Neural crest cell (in vitro differentiated cells): ENCODE results near the gene LBX2. TPM values are rescaled to one million over a fixed set of nuclear protein-coding genes. Genes with fewer than 3 reads are reported as not detected.

Experiments used
- DNase-seq: peaks from one replicate; pipeline ENCODE4 v3.0.0; 2021; ENCODE audit warnings: low read depth, mixed read lengths, low spot score
- H3K27ac Mint-ChIP-seq: one replicate; pipeline ENCODE4 v1.8.0; 2021; ENCODE audit warnings: mild to moderate bottlenecking, mixed read lengths; ENCODE audit not compliant: unreplicated experiment
- H3K27me3 Mint-ChIP-seq: 2 replicates; pipeline ENCODE4 v1.8.0; 2021; ENCODE audit warnings: low read depth, mild to moderate bottlenecking, mixed read lengths
- H3K36me3 Mint-ChIP-seq: 2 replicates; pipeline ENCODE4 v1.8.0; 2021; ENCODE audit warnings: low read depth, mild to moderate bottlenecking, mixed read lengths
- H3K4me1 Mint-ChIP-seq: 2 replicates; pipeline ENCODE4 v1.8.0; 2021; ENCODE audit warnings: mixed read lengths
- H3K4me3 Mint-ChIP-seq: one replicate; pipeline ENCODE4 v1.8.0; 2021; ENCODE audit warnings: mild to moderate bottlenecking, mixed read lengths
- H3K9me3 Mint-ChIP-seq: 2 replicates; pipeline ENCODE4 v1.8.0; 2021; ENCODE audit warnings: mixed read lengths
- total RNA-seq: library from RNA; stranded (reverse); gene quantifications from 2 replicates; pipeline ENCODE4 v1.2.1, GENCODE V29; 2021
- TF ChIP-seq, protein P1 (sequence below): fragments of 200-600 bp; sonication (generic); conservative IDR thresholded peaks from 2 replicates; pipeline ENCODE4 v1.5.0; 2021; ENCODE audit warnings: antibody characterized with exemption, mild to moderate bottlenecking

LBX2 gene
- total RNA-seq, 1 donor from 2014 or later = 0.28 TPM

DNA sequence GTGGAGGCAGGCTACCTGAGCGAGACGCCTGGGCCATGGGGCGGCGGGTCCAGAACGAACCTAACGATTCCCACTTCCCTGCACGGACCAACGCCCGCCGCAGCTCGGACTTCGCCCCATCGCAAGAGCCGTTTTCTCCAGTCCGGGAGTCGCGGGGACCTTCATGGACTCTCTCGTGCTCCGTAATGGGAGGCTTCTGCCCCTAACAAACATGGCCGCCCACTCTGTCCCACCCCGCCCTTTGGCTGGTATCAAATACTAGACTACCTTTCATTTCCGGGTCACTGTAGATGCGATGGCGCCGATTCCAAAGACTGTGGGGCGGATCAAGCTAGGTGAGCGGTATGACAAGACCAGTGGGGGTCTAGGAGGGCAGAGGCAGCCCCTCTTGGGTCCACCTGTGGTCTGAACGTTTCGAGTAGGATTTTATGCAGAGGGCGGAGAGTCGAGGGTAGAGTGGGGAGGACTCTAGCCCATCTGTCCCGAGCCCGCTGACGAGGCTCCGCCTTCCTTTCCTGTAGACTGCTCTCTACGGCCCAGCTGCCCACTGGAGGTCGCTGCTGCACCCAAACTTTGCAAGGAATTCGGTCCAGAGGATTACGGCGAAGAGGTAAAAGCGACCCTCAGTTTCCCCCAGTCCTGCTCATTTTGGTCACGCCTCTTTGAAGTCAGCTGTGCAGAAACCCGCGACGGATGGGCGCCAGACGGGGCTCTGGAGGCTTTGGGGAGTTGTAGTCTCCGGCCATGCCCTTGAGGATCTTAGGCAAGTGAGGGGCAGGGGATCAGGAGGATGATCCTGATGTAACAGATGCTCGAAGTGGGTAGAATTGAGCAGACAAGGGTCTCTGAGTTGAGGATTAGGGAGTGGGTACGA lies 16.4 kb downstream of the LBX2 start, which contains the start of the genes CCDC142 and TTC31:
CCDC142 (minus strand) TSS at position 198 of the 874 bp plus-strand sequence; CDS start at position 37, 161 bp downstream.
TTC31 (plus strand) TSS at position 281 of the 874 bp plus-strand sequence; CDS start at position 296, 15 bp downstream.
- Mint-ChIP-seq H3K9me3 (no peaks in the 10 kb centered on the region), H3K27me3 (no peaks in the 10 kb centered on the region), H3K4me1 (peaks cover 29% of the 10 kb centered on the region), H3K36me3 (no peaks in the 10 kb centered on the region), H3K27ac (peak within 1 kb of the TSS; percentile 99), H3K4me3 (peak within 1 kb of the TSS; percentile 100)
- TF ChIP-seq, protein P1, sequence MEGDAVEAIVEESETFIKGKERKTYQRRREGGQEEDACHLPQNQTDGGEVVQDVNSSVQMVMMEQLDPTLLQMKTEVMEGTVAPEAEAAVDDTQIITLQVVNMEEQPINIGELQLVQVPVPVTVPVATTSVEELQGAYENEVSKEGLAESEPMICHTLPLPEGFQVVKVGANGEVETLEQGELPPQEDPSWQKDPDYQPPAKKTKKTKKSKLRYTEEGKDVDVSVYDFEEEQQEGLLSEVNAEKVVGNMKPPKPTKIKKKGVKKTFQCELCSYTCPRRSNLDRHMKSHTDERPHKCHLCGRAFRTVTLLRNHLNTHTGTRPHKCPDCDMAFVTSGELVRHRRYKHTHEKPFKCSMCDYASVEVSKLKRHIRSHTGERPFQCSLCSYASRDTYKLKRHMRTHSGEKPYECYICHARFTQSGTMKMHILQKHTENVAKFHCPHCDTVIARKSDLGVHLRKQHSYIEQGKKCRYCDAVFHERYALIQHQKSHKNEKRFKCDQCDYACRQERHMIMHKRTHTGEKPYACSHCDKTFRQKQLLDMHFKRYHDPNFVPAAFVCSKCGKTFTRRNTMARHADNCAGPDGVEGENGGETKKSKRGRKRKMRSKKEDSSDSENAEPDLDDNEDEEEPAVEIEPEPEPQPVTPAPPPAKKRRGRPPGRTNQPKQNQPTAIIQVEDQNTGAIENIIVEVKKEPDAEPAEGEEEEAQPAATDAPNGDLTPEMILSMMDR = peak; percentile 95
- DNase-seq = peak; percentile 93

DNA sequence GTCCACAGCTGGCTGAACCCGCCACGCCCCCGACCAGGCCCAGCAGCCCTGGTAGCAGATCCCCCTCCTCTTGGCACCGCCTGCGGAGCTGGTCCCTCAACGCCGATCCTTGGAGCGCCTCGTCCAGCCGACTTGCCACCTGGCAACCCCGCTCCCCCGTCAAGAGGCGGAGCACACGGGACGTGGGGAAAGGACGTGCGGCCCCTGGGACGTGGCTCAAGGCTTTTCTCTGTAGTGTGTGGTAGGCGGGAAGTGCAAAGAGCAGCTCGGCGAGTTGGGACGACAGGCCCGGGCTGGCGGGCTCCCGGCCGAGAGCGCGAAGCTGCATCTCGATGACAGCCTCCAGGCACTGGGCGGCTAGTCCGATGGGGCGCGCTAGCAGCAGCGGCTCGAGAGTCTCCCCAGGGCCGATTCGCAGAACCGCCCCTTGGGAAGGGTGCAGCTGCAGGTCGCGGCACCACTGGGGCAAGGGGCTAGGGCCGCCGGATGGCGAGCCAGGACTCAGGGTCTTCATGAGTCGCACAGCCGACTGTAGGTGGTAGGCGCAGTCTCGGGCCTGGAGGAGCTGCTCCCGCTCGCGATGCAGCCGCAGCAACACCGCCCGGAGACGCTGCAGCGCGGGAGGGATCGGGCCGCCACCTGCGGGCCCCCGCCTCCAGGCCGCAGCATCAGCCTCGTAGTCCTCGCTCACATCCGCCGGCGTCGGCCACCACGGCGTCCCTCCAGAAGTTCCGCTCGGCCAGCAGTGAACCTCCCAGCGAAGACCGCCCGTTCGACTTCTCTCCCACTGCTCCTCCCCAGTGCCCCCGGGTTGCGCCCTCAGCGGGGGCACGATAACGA lies 17.2 kb downstream of the LBX2 start:
- H3K4me1 Mint-ChIP-seq = peaks cover 29% of the 10 kb centered on the region
- H3K36me3 Mint-ChIP-seq = peaks cover 4% of the 10 kb centered on the region
- TF ChIP-seq, protein P1 = no peak
- peak overlapping the region; percentile 99 for H3K27ac Mint-ChIP-seq
- H3K9me3 Mint-ChIP-seq = no peaks in the 10 kb centered on the region
- no peaks in the 10 kb centered on the region for H3K27me3 Mint-ChIP-seq
- DNase-seq = no peak
- H3K4me3 Mint-ChIP-seq = peak overlapping the region; percentile 100

GRCh38 chr2:74481431-74481830 lies 18.0 kb downstream of the LBX2 start:
- H3K4me1 Mint-ChIP-seq = peaks cover 29% of the 10 kb centered on the region
- no peak for DNase-seq

DNA sequence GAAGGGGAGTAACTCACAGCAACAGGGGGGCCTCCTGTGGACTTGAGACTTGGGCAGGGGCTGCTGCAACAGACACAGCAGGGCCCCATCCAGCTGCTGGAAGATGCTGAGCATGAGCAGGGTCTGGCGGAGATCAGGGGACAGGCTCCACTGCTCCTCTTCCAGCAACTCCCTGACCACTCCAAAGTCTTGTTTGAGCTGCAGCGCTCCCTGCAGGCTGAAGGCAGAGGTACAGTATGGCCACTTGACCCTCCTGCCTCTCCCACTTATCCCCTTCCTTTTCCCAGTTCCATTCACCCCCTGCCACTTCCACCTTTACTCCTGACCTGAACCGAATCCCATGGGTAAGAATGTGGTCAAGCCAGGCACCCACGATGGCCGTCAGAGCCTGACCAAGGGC lies 24.5 kb downstream of the LBX2 start:
- TF ChIP-seq, protein P1 = peak; percentile 35
- H3K27ac Mint-ChIP-seq = no peak overlapping the region

More at GRCh38 chr2:74481431-74481830, 18.0 kb downstream of the LBX2 start:
- H3K36me3 Mint-ChIP-seq = peaks cover 4% of the 10 kb centered on the region
- TF ChIP-seq, protein P1 = no peak
- H3K27ac Mint-ChIP-seq = no peak overlapping the region
- H3K27me3 Mint-ChIP-seq = no peaks in the 10 kb centered on the region
- H3K9me3 Mint-ChIP-seq = no peaks in the 10 kb centered on the region
- H3K4me3 Mint-ChIP-seq = peak overlapping the region; percentile 100

DNA sequence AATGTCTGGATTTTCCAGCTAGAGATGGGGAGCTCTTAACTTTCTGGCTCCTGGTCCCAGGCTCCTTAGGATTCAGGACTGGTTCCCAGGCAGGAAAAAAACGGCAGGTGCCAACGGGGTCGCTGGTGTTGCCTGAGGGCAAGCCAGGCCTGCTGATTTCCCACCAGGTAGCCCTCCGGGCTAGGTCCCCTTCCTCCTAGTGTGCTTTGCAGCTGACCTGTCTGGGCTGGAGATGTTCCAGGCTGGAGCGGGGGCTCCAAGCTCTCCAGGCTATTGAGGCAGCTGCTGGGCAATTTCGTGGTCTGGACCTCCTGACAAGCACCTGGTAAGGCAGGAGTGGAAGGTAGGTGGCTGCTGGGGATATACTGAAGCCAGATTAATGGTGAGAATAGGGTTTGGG lies 24.9 kb downstream of the LBX2 start:
- H3K4me3 Mint-ChIP-seq = peak overlapping the region; percentile 21
- no peak overlapping the region for H3K27ac Mint-ChIP-seq
- no peak for DNase-seq
- H3K36me3 Mint-ChIP-seq = peaks cover 14% of the 10 kb centered on the region
- TF ChIP-seq, protein P1 = no peak
- peaks cover 2% of the 10 kb centered on the region for H3K27me3 Mint-ChIP-seq
- H3K9me3 Mint-ChIP-seq = no peaks in the 10 kb centered on the region
- peaks cover 22% of the 10 kb centered on the region for H3K4me1 Mint-ChIP-seq

More for the DNA sequence above, 24.5 kb downstream of the LBX2 start:
- H3K4me3 Mint-ChIP-seq = peak overlapping the region; percentile 21
- H3K4me1 Mint-ChIP-seq = peaks cover 24% of the 10 kb centered on the region
- DNase-seq = no peak
- H3K36me3 Mint-ChIP-seq = peaks cover 14% of the 10 kb centered on the region
- H3K27me3 Mint-ChIP-seq = peaks cover 2% of the 10 kb centered on the region
- H3K9me3 Mint-ChIP-seq = no peaks in the 10 kb centered on the region
